Astrocyte (in vitro differentiated cells and primary cell): ENCODE measurements around the gene GTF2IRD1.

Experiments
- EZH2 ChIP-seq: IDR thresholded peaks from 2 replicates; pipeline ENCODE4 v1.6.1; 2012; ENCODE audit warnings: mild to moderate bottlenecking, low read length, inconsistent platforms; ENCODE audit not compliant: insufficient read depth
- TF ChIP-seq, protein P1 (sequence below): IDR thresholded peaks from 2 replicates; pipeline ENCODE4 v1.5.1; 2011; ENCODE audit warnings: low read depth, mild to moderate bottlenecking, inconsistent platforms, low read length, moderate library complexity; ENCODE audit not compliant: insufficient read depth

DNA sequence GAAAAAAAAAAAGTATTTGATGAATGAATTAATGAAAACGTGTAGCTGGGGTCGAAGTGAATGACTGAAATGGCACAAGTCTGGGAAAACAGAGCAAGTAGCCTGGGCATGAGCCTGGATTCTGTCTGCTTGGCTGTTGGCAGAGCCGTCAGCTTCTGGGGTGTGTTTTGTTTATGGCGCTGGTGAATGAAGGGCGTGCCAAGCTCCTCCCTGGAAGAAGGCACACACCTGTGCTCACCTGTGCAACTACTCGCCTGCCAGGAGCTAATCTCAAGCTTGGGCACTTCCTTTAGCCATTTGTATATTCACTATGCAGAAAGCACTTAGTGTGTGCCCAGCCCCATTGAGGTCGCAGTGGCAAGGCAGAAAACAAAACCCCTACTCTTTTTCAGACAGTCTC lies 74.1 kb downstream of the GTF2IRD1 start:
- TF ChIP-seq, protein P1, sequence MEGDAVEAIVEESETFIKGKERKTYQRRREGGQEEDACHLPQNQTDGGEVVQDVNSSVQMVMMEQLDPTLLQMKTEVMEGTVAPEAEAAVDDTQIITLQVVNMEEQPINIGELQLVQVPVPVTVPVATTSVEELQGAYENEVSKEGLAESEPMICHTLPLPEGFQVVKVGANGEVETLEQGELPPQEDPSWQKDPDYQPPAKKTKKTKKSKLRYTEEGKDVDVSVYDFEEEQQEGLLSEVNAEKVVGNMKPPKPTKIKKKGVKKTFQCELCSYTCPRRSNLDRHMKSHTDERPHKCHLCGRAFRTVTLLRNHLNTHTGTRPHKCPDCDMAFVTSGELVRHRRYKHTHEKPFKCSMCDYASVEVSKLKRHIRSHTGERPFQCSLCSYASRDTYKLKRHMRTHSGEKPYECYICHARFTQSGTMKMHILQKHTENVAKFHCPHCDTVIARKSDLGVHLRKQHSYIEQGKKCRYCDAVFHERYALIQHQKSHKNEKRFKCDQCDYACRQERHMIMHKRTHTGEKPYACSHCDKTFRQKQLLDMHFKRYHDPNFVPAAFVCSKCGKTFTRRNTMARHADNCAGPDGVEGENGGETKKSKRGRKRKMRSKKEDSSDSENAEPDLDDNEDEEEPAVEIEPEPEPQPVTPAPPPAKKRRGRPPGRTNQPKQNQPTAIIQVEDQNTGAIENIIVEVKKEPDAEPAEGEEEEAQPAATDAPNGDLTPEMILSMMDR: no peak
- no peak for TF ChIP-seq EZH2
